NT2/D1 (cell line): Measurements from ENCODE around the gene GPR37L1.

ENCODE experiments used
- YY1 ChIP-seq: IDR thresholded peaks from 2 replicates; pipeline ENCODE4 v1.6.1; 2011; ENCODE audit not compliant: insufficient read length, insufficient read depth
- ZNF274 ChIP-seq: IDR thresholded peaks from 2 replicates; pipeline ENCODE4 v1.6.1; 2011; ENCODE audit warnings: mild to moderate bottlenecking, low read depth, low read length

DNA sequence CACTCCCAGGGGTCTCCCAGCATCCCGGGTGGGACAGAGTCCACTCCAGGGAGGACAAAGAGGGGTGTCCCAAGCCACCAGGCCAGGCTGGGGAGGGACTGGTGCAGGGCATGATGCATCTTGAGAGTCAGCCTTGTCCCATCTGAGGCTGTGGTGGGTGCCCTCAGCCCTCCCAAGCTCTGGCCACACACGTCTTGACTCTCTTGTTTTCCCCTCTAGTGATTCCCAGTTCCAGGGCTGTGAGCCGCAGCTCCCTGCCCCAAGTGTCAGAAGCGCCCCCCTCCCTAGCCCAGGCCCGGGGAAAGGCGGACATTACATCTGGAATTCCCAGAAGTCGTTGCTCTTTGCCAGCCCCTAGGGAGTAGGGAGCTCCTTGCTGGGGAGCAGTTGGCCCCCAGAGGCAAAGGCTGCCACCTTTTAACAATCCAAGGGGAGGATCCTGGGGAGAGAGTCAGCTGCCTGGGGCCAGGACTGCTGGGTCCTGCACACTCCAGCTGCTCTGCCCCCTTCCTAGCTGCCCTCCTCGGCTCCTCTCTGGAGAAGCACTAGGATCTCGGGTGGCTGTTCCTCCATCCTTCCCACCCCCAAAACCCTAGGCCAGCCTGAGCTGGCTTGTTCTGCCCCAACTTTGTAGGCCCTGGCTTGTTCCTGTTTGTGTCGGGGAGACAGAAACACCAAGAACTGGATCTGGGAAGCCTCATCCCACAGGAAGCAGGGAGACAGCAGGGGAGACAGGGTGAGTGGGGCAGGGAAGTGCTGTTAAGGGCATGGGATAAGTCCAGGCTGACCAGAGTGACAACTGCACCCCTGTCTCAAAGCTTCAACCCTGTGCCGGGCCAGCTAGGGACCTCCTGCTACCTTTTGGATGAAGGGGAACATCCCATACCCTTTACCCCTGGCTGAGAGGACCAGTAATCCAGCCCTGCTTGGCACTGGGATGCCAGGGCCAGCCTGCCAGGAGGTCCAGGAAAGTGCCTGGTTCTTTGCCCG, 40.9 kb downstream of the GPR37L1 start:
- TF ChIP-seq ZNF274 (no peak), YY1 (no peak)
